ENCODE measurements around the gene OTOL1. TPM values are rescaled to one million over a fixed set of nuclear protein-coding genes. Genes with fewer than 3 reads are reported as not detected.

OTOL1 gene
- total RNA-seq, 1 donor from 2014 or later: not detected

GRCh38 chr3:161531930-161532329 is 35.3 kb downstream of the OTOL1 start:
- Mint-ChIP-seq H3K27ac (ENCODE audit: unreplicated experiment) (no peak overlapping the region), H3K4me1 (ENCODE audit: low read depth) (no peaks in the 10 kb centered on the region), H3K36me3 (ENCODE audit: low read depth) (no peaks in the 10 kb centered on the region), H3K9me3 (ENCODE audit: low read depth) (no peaks in the 10 kb centered on the region), H3K27me3 (ENCODE audit: low read depth) (peaks cover 1% of the 10 kb centered on the region), H3K4me3 (ENCODE audit: unreplicated experiment) (no peak overlapping the region)
- TF ChIP-seq CTCF (IDR thresholded peaks at IDR 0.05): no peak
- no peak for DNase-seq (ENCODE audit: low spot score)

DNA sequence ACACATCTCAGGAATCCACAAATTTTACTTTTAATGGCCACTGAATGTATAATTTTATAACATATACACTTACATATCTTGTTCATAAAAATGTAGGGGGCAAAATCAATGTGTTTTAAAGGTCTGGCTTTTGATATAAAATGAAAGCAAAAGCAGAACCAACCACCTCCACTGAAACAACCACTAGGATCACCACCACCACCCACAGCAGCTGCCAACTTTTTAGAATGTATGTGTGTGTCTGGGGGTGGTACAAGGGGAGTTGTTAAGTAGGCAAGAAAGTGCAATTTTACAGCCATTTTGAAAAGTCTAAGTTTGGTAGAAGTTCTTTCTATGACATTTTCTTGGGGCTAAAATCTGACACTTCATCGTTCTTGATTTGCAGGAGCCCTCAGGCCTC is 44.0 kb downstream of the OTOL1 start:
- DNase-seq (ENCODE audit: low spot score): no peak
- TF ChIP-seq CTCF (IDR thresholded peaks at IDR 0.05): no peak
- Mint-ChIP-seq H3K4me3 (ENCODE audit: unreplicated experiment) (no peak overlapping the region), H3K27ac (ENCODE audit: unreplicated experiment) (no peak overlapping the region), H3K9me3 (ENCODE audit: low read depth) (peaks cover 3% of the 10 kb centered on the region), H3K36me3 (ENCODE audit: low read depth) (no peaks in the 10 kb centered on the region), H3K4me1 (ENCODE audit: low read depth) (no peaks in the 10 kb centered on the region), H3K27me3 (ENCODE audit: low read depth) (peaks cover 4% of the 10 kb centered on the region)

DNA sequence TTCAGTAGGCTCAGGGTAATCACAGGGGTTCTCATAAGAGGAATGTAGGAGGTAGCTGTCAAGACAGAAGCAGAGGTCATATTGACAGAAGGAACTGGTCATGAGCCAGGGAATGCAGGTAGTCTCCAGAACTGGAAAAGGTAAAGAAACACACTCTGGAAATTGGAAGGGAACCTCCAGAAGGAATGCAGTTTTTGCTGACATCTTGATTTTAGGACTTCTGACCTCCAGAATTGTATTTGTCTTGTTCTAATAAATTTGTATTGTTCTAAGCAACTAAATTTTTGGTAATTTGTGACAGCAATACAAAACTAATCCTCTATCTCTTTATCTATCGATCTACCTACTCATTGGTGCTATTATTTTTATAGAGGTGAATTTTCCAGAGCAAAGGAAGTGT is 49.2 kb downstream of the OTOL1 start:
- Mint-ChIP-seq H3K4me3 (ENCODE audit: unreplicated experiment) (no peak overlapping the region), H3K9me3 (ENCODE audit: low read depth) (peaks cover 3% of the 10 kb centered on the region), H3K27me3 (ENCODE audit: low read depth) (peaks cover 4% of the 10 kb centered on the region), H3K4me1 (ENCODE audit: low read depth) (no peaks in the 10 kb centered on the region), H3K36me3 (ENCODE audit: low read depth) (no peaks in the 10 kb centered on the region), H3K27ac (ENCODE audit: unreplicated experiment) (no peak overlapping the region)
- DNase-seq (ENCODE audit: low spot score): no peak
- TF ChIP-seq CTCF (IDR thresholded peaks at IDR 0.05): no peak

GRCh38 chr3:161548301-161548700 is 51.7 kb downstream of the OTOL1 start:
- Mint-ChIP-seq H3K9me3 (ENCODE audit: low read depth) (peaks cover 3% of the 10 kb centered on the region), H3K27me3 (ENCODE audit: low read depth) (peaks cover 6% of the 10 kb centered on the region), H3K4me1 (ENCODE audit: low read depth) (no peaks in the 10 kb centered on the region), H3K36me3 (ENCODE audit: low read depth) (no peaks in the 10 kb centered on the region), H3K27ac (ENCODE audit: unreplicated experiment) (no peak overlapping the region), H3K4me3 (ENCODE audit: unreplicated experiment) (no peak overlapping the region)
- TF ChIP-seq CTCF (IDR thresholded peaks at IDR 0.05): no peak
- DNase-seq (ENCODE audit: low spot score): no peak

GRCh38 chr3:161549261-161549660 is 52.7 kb downstream of the OTOL1 start:
- Mint-ChIP-seq H3K4me3 (ENCODE audit: unreplicated experiment) (no peak overlapping the region), H3K9me3 (ENCODE audit: low read depth) (peaks cover 3% of the 10 kb centered on the region), H3K27ac (ENCODE audit: unreplicated experiment) (no peak overlapping the region), H3K4me1 (ENCODE audit: low read depth) (no peaks in the 10 kb centered on the region), H3K36me3 (ENCODE audit: low read depth) (no peaks in the 10 kb centered on the region), H3K27me3 (ENCODE audit: low read depth) (peaks cover 6% of the 10 kb centered on the region)
- TF ChIP-seq CTCF (IDR thresholded peaks at IDR 0.05): no peak
- DNase-seq (ENCODE audit: low spot score): no peak

Data from chondrocyte (in vitro differentiated cells).